ENCODE measurements around the gene MYO18B. TPM values are rescaled to one million over a fixed set of nuclear protein-coding genes. Genes with fewer than 3 reads are reported as not detected.
A peak's percentile ranks its signal among the peaks of the same experiment; 100 is the strongest.

Gene MYO18B
- total RNA-seq, result 1 to 10 TPM; 3.4 to 3.7 TPM

- no peak for ATAC-seq (ENCODE audit: low read depth)
- POLR2A ChIA-PET, result interaction anchor here (1.3 kb wide), 1 partner anchor 9 kb away, joined by 3 read pairs; no protein-coding TSS in a partner anchor
- H3K4me1 Mint-ChIP-seq, result peaks cover 35% of the 10 kb centered on the region
- peak within 1 kb of the TSS; percentile 45 for H3K27ac Mint-ChIP-seq
- no peak for DNase-seq
- H3K9me3 Mint-ChIP-seq, result peaks cover 7% of the 10 kb centered on the region
- H3K27me3 Mint-ChIP-seq, result no peaks in the 10 kb centered on the region
- H3K36me3 Mint-ChIP-seq, result peaks cover 26% of the 10 kb centered on the region
- H3K4me3 Mint-ChIP-seq, result peak within 1 kb of the TSS; percentile 38
Measured at GRCh38 chr22:25741692-25742626, at the start of gene MYO18B. Gene MYO18B, plus strand, starts transcription at chr22:25742188. Its CDS starts 18,905 bp downstream, at chr22:25761093.

GRCh38 chr22:25692397-25693267 lies 49.4 kb upstream of the MYO18B start:
- DNase-seq, result no peak
- Mint-ChIP-seq H3K36me3 (peaks cover 10% of the 10 kb centered on the region), H3K4me3 (no peak overlapping the region), H3K9me3 (no peaks in the 10 kb centered on the region), H3K27ac (no peak overlapping the region), H3K4me1 (peaks cover 5% of the 10 kb centered on the region), H3K27me3 (no peaks in the 10 kb centered on the region)
- no peak for ATAC-seq (ENCODE audit: low read depth)
- POLR2A ChIA-PET, result no interaction called here

- Mint-ChIP-seq H3K27me3 (no peaks in the 10 kb centered on the region), H3K27ac (no peak overlapping the region), H3K36me3 (peaks cover 12% of the 10 kb centered on the region), H3K4me3 (no peak overlapping the region), H3K9me3 (no peaks in the 10 kb centered on the region), H3K4me1 (peaks cover 6% of the 10 kb centered on the region)
- no peak for DNase-seq
- POLR2A ChIA-PET, result no interaction called here
- ATAC-seq (ENCODE audit: low read depth), result no peak
Measured at GRCh38 chr22:25693268-25693565, 48.8 kb upstream of the MYO18B start.

- H3K4me1 Mint-ChIP-seq, result peaks cover 7% of the 10 kb centered on the region
- H3K9me3 Mint-ChIP-seq, result no peaks in the 10 kb centered on the region
- peaks cover 13% of the 10 kb centered on the region for H3K36me3 Mint-ChIP-seq
- ATAC-seq (ENCODE audit: low read depth) (no peak), DNase-seq (no peak)
- POLR2A ChIA-PET, result no interaction called here
- no peak overlapping the region for H3K4me3 Mint-ChIP-seq
- no peaks in the 10 kb centered on the region for H3K27me3 Mint-ChIP-seq
- H3K27ac Mint-ChIP-seq, result no peak overlapping the region
Measured at GRCh38 chr22:25694196-25694907, 47.6 kb upstream of the MYO18B start.

GRCh38 chr22:25695146-25695545 lies 46.8 kb upstream of the MYO18B start:
- Mint-ChIP-seq H3K27me3 (no peaks in the 10 kb centered on the region), H3K4me1 (peaks cover 2% of the 10 kb centered on the region), H3K27ac (no peak overlapping the region), H3K36me3 (peaks cover 12% of the 10 kb centered on the region), H3K9me3 (no peaks in the 10 kb centered on the region), H3K4me3 (no peak overlapping the region)
- no peak for DNase-seq
- ATAC-seq (ENCODE audit: low read depth), result no peak
- POLR2A ChIA-PET, result no interaction called here

GRCh38 chr22:25696763-25697162 lies 45.2 kb upstream of the MYO18B start:
- Mint-ChIP-seq H3K27me3 (no peaks in the 10 kb centered on the region), H3K4me1 (peaks cover 2% of the 10 kb centered on the region), H3K36me3 (peaks cover 10% of the 10 kb centered on the region), H3K9me3 (no peaks in the 10 kb centered on the region), H3K4me3 (no peak overlapping the region), H3K27ac (no peak overlapping the region)
- DNase-seq, result no peak
- POLR2A ChIA-PET, result no interaction called here
- ATAC-seq (ENCODE audit: low read depth), result no peak

GRCh38 chr22:25697181-25697664 lies 44.8 kb upstream of the MYO18B start:
- ATAC-seq (ENCODE audit: low read depth) (no peak), DNase-seq (no peak)
- Mint-ChIP-seq H3K27ac (no peak overlapping the region), H3K4me3 (no peak overlapping the region), H3K4me1 (peaks cover 5% of the 10 kb centered on the region), H3K27me3 (no peaks in the 10 kb centered on the region), H3K36me3 (peaks cover 10% of the 10 kb centered on the region), H3K9me3 (no peaks in the 10 kb centered on the region)
- POLR2A ChIA-PET, result no interaction called here

- Mint-ChIP-seq H3K27ac (peak overlapping the region; percentile 28), H3K27me3 (no peaks in the 10 kb centered on the region), H3K36me3 (peaks cover 10% of the 10 kb centered on the region), H3K4me1 (peaks cover 9% of the 10 kb centered on the region), H3K4me3 (no peak overlapping the region), H3K9me3 (no peaks in the 10 kb centered on the region)
- no peak for DNase-seq
- no peak for ATAC-seq (ENCODE audit: low read depth)
- POLR2A ChIA-PET, result no interaction called here
Measured at GRCh38 chr22:25697978-25698377, 44.0 kb upstream of the MYO18B start.

- H3K27ac Mint-ChIP-seq, result peak overlapping the region; percentile 7
- H3K4me3 Mint-ChIP-seq, result no peak overlapping the region
Measured at GRCh38 chr22:25698461-25698860, 43.5 kb upstream of the MYO18B start.

GRCh38 chr22:25698978-25699377 lies 43.0 kb upstream of the MYO18B start:
- no peaks in the 10 kb centered on the region for H3K9me3 Mint-ChIP-seq
- H3K4me3 Mint-ChIP-seq, result no peak overlapping the region
- no peaks in the 10 kb centered on the region for H3K27me3 Mint-ChIP-seq
- POLR2A ChIA-PET, result interaction anchor here (0.7 kb wide), 1 partner anchor 69 kb away, joined by 4 read pairs; no protein-coding TSS in a partner anchor
- peak overlapping the region; percentile 7 for H3K27ac Mint-ChIP-seq
- peaks cover 15% of the 10 kb centered on the region for H3K4me1 Mint-ChIP-seq
- H3K36me3 Mint-ChIP-seq, result peaks cover 13% of the 10 kb centered on the region
- DNase-seq, result no peak
- no peak for ATAC-seq (ENCODE audit: low read depth)

More at GRCh38 chr22:25698461-25698860, 43.5 kb upstream of the MYO18B start:
- no peak for ATAC-seq (ENCODE audit: low read depth)
- POLR2A ChIA-PET, result no interaction called here
- DNase-seq, result no peak
- peaks cover 10% of the 10 kb centered on the region for H3K36me3 Mint-ChIP-seq
- H3K27me3 Mint-ChIP-seq, result no peaks in the 10 kb centered on the region
- peaks cover 13% of the 10 kb centered on the region for H3K4me1 Mint-ChIP-seq
- no peaks in the 10 kb centered on the region for H3K9me3 Mint-ChIP-seq

- Mint-ChIP-seq H3K9me3 (no peaks in the 10 kb centered on the region), H3K4me3 (no peak overlapping the region), H3K27ac (no peak overlapping the region), H3K4me1 (peaks cover 19% of the 10 kb centered on the region), H3K27me3 (no peaks in the 10 kb centered on the region), H3K36me3 (peaks cover 27% of the 10 kb centered on the region)
- no peak for ATAC-seq (ENCODE audit: low read depth)
- POLR2A ChIA-PET, result no interaction called here
- no peak for DNase-seq
Measured at GRCh38 chr22:25701056-25701780, 40.8 kb upstream of the MYO18B start.

- ATAC-seq (ENCODE audit: low read depth) (no peak), DNase-seq (no peak)
- POLR2A ChIA-PET, result interaction anchor here (0.7 to 1.2 kb wide), 2 partner anchors 35 to 56 kb away, joined by 3 read pairs; no protein-coding TSS in a partner anchor
- Mint-ChIP-seq H3K4me3 (no peak overlapping the region), H3K27me3 (no peaks in the 10 kb centered on the region), H3K4me1 (peaks cover 19% of the 10 kb centered on the region), H3K9me3 (no peaks in the 10 kb centered on the region), H3K27ac (no peak overlapping the region), H3K36me3 (peaks cover 31% of the 10 kb centered on the region)
Measured at GRCh38 chr22:25702040-25702439, 39.9 kb upstream of the MYO18B start.

All from activated naive CD8-positive, alpha-beta T cell treated with anti-CD3 and anti-CD28 coated beads, Interleukin-2, amount 10 ng/mL, durations not matched to agents 7 days and 5 days (primary cell).